Hepatocyte (in vitro differentiated cells): ENCODE measurements around the gene KLC1. TPM values are rescaled to one million over a fixed set of nuclear protein-coding genes. Genes with fewer than 3 reads are reported as not detected.

Experiments
- DNase-seq: peaks from one replicate; pipeline ENCODE4 v3.0.0-alpha.2; 2016; ENCODE audit warnings: low spot score
- H2AFZ ChIP-seq: fragments of 200-600 bp; sonication (generic); 2 replicates; pipeline ENCODE4 v1.6.0; 2016; ENCODE audit warnings: antibody characterized with exemption, mild to moderate bottlenecking
- H3K27ac ChIP-seq: fragments of 200-600 bp; sonication (generic); 2 replicates; pipeline ENCODE4 v1.5.1; 2016; ENCODE audit warnings: mild to moderate bottlenecking
- H3K27me3 ChIP-seq: fragments of 200-600 bp; sonication (generic); 2 replicates; pipeline ENCODE4 v1.6.1; 2016
- H3K36me3 ChIP-seq: fragments of 200-600 bp; sonication (generic); replicated peaks from 2 replicates; pipeline ENCODE4 v1.5.1; 2016; ENCODE audit warnings: low read depth; ENCODE audit not compliant: insufficient read depth
- H3K4me1 ChIP-seq: fragments of 200-600 bp; sonication (generic); 2 replicates; pipeline ENCODE4 v1.5.1; 2016; ENCODE audit warnings: mild to moderate bottlenecking, moderate library complexity; ENCODE audit not compliant: insufficient read depth
- H3K4me2 ChIP-seq: fragments of 200-600 bp; sonication (generic); 2 replicates; pipeline ENCODE4 v1.6.0; 2016
- H3K4me3 ChIP-seq: fragments of 200-600 bp; sonication (generic); 2 replicates; pipeline ENCODE4 v1.5.1; 2016; ENCODE audit warnings: mild to moderate bottlenecking
- H3K79me2 ChIP-seq: fragments of 200-600 bp; sonication (generic); 2 replicates; pipeline ENCODE4 v1.6.0; 2017; ENCODE audit warnings: mild to moderate bottlenecking
- H3K9me2 ChIP-seq: fragments of 200-600 bp; sonication (generic); replicated peaks from 2 replicates; pipeline ENCODE4 v1.6.0; 2017; ENCODE audit warnings: mild to moderate bottlenecking; ENCODE audit not compliant: insufficient read depth
- H3K9me3 ChIP-seq: fragments of 200-600 bp; sonication (generic); 2 replicates; pipeline ENCODE4 v1.5.1; 2016; ENCODE audit warnings: low read depth, mild to moderate bottlenecking
- H4K20me1 ChIP-seq: fragments of 200-600 bp; sonication (generic); 2 replicates; pipeline ENCODE4 v1.6.0; 2016; ENCODE audit warnings: mild to moderate bottlenecking; ENCODE audit not compliant: insufficient read depth, poor library complexity, severe bottlenecking
- EZH2 ChIP-seq: fragments of 200-600 bp; sonication (generic); IDR thresholded peaks from 2 replicates; pipeline ENCODE4 v1.6.1; 2016; ENCODE audit warnings: antibody characterized with exemption, mild to moderate bottlenecking, borderline replicate concordance
- EZH2phosphoT487 ChIP-seq: fragments of 200-600 bp; sonication (generic); IDR thresholded peaks from one replicate; pipeline ENCODE4 v1.6.1; 2018; ENCODE audit warnings: antibody characterized with exemption, mild to moderate bottlenecking, low read depth, moderate library complexity; ENCODE audit not compliant: unreplicated experiment, severe bottlenecking
- WGBS: methylation state at CpG from one replicate; pipeline ENCODE4 v1.1.6; 2016; ENCODE audit warnings: low lambda C conversion rate; ENCODE audit errors: missing lambda C conversion rate; 5-methylcytosine and 5-hydroxymethylcytosine counted together
- polyA plus RNA-seq: library from polyadenylated mRNA; unstranded; fragments of >200 nt; fragmentation: Nextera tagmentation; extraction: Ambion mirVana; gene quantifications from 2 replicates; pipeline ENCODE4 v1.2.1, GENCODE V29; 2016
- total RNA-seq: library from RNA; depleted of rRNA; stranded (reverse); fragments of >200 nt; gene quantifications from 2 replicates; pipeline ENCODE4 v1.2.3, GENCODE V29; 2014
- TF ChIP-seq, protein P1 (sequence below): fragments of 200-600 bp; sonication (generic); IDR thresholded peaks from 2 replicates; pipeline ENCODE4 v1.5.1; 2016; ENCODE audit warnings: antibody characterized with exemption, mild to moderate bottlenecking; ENCODE audit not compliant: poor library complexity

KLC1 gene
- total and polyA plus RNA-seq, 2 experiments from 2014 or later, result 95.4 to 115 TPM

DNA sequence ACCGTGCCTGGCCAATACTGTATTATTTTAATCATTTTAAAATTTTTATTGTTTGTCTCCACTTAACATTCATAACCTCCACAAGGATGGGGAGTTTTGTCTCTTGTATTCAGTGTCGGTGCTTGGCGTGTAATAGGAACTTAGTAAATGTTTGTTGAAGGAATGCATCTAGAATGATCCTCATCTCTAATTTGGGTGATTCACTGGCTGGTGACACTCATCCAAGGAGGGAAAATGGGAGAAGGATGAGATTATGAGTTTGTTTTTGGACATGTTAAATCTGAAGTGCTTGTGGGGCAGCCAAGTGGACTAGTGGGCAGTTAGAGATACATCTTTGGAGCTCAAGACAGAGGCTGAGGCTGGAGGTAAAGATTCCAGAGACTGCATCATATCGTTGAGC, 5.1 kb downstream of the KLC1 start:
- H3K79me2 ChIP-seq, result peaks cover 100% of the 10 kb centered on the region
- DNase-seq, result no peak
- TF ChIP-seq, protein P1, sequence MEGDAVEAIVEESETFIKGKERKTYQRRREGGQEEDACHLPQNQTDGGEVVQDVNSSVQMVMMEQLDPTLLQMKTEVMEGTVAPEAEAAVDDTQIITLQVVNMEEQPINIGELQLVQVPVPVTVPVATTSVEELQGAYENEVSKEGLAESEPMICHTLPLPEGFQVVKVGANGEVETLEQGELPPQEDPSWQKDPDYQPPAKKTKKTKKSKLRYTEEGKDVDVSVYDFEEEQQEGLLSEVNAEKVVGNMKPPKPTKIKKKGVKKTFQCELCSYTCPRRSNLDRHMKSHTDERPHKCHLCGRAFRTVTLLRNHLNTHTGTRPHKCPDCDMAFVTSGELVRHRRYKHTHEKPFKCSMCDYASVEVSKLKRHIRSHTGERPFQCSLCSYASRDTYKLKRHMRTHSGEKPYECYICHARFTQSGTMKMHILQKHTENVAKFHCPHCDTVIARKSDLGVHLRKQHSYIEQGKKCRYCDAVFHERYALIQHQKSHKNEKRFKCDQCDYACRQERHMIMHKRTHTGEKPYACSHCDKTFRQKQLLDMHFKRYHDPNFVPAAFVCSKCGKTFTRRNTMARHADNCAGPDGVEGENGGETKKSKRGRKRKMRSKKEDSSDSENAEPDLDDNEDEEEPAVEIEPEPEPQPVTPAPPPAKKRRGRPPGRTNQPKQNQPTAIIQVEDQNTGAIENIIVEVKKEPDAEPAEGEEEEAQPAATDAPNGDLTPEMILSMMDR, result no peak
- TF ChIP-seq EZH2 (no peak), EZH2phosphoT487 (no peak)
- no peaks in the 10 kb centered on the region for H3K9me3 ChIP-seq
- peaks cover 5% of the 10 kb centered on the region for H3K4me1 ChIP-seq
- peaks cover 94% of the 10 kb centered on the region for H4K20me1 ChIP-seq
- 90% methylated on average over 4 of the region's 4 CpGs for WGBS
- no peak overlapping the region for H2AFZ ChIP-seq
- H3K36me3 ChIP-seq, result no peaks in the 10 kb centered on the region
- H3K27ac ChIP-seq, result no peak overlapping the region
- no peaks in the 10 kb centered on the region for H3K27me3 ChIP-seq
- H3K4me3 ChIP-seq, result no peak overlapping the region
- no peak overlapping the region for H3K4me2 ChIP-seq
- H3K9me2 ChIP-seq, result no peaks in the 10 kb centered on the region

DNA sequence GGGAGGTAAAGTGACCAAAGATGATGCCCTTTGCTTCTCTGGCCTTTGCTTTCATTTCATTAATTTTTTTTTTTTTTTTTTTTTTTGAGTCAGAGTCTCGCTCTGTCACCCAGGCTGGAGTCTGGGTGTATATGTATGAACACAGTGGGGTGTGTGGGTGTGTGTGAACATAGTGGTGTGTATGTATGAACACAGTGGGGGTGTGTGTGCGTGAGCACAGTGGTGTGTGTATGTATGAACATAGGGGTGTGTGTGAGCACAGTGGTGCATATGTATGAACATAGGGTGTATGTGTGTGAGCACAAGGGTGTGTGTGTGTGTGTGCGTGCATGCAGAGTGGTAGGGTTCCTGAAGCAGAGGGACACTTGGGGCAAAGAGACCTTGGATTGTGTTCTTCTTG, 9.6 kb downstream of the KLC1 start:
- Histone ChIP-seq H3K27me3 (no peaks in the 10 kb centered on the region), H4K20me1 (peaks cover 93% of the 10 kb centered on the region), H3K9me2 (no peaks in the 10 kb centered on the region), H3K4me3 (no peak overlapping the region), H2AFZ (no peak overlapping the region), H3K79me2 (peaks cover 100% of the 10 kb centered on the region), H3K9me3 (no peaks in the 10 kb centered on the region), H3K36me3 (no peaks in the 10 kb centered on the region), H3K4me2 (no peak overlapping the region), H3K4me1 (no peaks in the 10 kb centered on the region), H3K27ac (no peak overlapping the region)
- 97% methylated on average over 3 of the region's 3 CpGs for WGBS
- no peak for DNase-seq
- TF ChIP-seq EZH2phosphoT487 (no peak), EZH2 (no peak)
- TF ChIP-seq, protein P1, result no peak

DNA sequence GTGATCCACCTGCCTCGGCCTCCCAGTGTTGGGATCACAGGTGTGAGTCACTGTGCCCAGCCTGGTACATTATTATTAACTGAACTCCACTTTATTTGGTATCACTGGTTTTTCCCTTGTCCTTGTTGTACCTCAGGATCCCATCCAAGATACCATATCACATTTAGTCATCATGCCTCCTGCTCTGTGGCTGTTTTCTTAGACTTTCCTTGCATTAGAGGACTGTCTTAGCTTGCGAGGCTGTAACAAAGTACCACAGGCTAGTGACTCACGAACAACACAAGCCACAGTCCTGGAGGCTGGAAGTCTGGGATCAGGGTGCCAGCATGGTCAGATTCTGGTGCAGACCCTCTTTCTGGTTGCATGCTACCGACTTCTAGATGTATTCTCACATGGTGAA, 12.2 kb downstream of the KLC1 start:
- H2AFZ ChIP-seq, result no peak overlapping the region
- no peaks in the 10 kb centered on the region for H3K4me1 ChIP-seq
- no peak overlapping the region for H3K27ac ChIP-seq
- no peak overlapping the region for H3K4me2 ChIP-seq
- no peak overlapping the region for H3K4me3 ChIP-seq
- H3K27me3 ChIP-seq, result no peaks in the 10 kb centered on the region
- peaks cover 93% of the 10 kb centered on the region for H4K20me1 ChIP-seq
- H3K9me3 ChIP-seq, result no peaks in the 10 kb centered on the region
- H3K9me2 ChIP-seq, result no peaks in the 10 kb centered on the region
- peaks cover 100% of the 10 kb centered on the region for H3K79me2 ChIP-seq
- TF ChIP-seq EZH2phosphoT487 (no peak), EZH2 (no peak)
- TF ChIP-seq, protein P1, result no peak
- no peak for DNase-seq
- 93% methylated on average over 4 of the region's 4 CpGs for WGBS
- H3K36me3 ChIP-seq, result no peaks in the 10 kb centered on the region

DNA sequence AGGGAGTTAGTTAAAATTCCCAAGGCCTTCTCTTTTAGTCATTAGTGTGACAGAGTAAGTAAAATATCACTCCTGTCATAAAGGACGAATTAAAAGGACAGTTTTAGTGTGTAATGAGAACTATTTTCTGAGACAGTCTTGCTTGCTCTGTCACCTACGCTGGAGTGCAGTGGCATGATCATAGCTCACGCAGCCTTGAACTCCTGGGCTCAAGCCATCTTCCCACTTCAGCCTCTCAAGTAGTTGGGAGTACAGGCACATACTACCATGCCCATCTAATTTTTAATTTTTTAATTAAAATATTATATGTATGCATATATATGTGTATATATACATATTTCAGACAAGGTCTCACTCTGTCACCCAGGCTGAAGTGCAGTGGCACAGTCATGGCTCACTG, 17.2 kb downstream of the KLC1 start:
- Histone ChIP-seq H3K9me2 (no peaks in the 10 kb centered on the region), H3K79me2 (peaks cover 99% of the 10 kb centered on the region), H2AFZ (no peak overlapping the region), H3K4me2 (no peak overlapping the region), H4K20me1 (peaks cover 87% of the 10 kb centered on the region), H3K27ac (no peak overlapping the region), H3K27me3 (no peaks in the 10 kb centered on the region), H3K4me1 (no peaks in the 10 kb centered on the region), H3K4me3 (no peak overlapping the region), H3K36me3 (no peaks in the 10 kb centered on the region), H3K9me3 (no peaks in the 10 kb centered on the region)
- TF ChIP-seq EZH2 (no peak), EZH2phosphoT487 (no peak)
- TF ChIP-seq, protein P1, result no peak
- DNase-seq, result no peak
- 97% methylated on average over 3 of the region's 3 CpGs for WGBS
